Measurements from ENCODE around the gene USO1.
A peak's percentile ranks its signal among the peaks of the same experiment; 100 is the strongest.
"Not testable (repeated sequence)": the region's sequence is repeated elsewhere in the genome, so short reads cannot be mapped to it uniquely, and the experiment has no call there.

USO1 gene

GRCh38 chr4:75771607-75772006 is 47.2 kb downstream of the USO1 start:
- no peak for DNase-seq

GRCh38 chr4:75777589-75777988 is 53.2 kb downstream of the USO1 start:
- DNase-seq = no peak

- DNase-seq = no peak
Observed at GRCh38 chr4:75779105-75779757, 54.9 kb downstream of the USO1 start.

- DNase-seq = no peak
Observed at GRCh38 chr4:75781305-75781704, 56.9 kb downstream of the USO1 start.

GRCh38 chr4:75786526-75786925 is 62.1 kb downstream of the USO1 start:
- no peak for DNase-seq

- DNase-seq = no peak
Observed at GRCh38 chr4:75786938-75787337, 62.6 kb downstream of the USO1 start.

- no peak for DNase-seq
Observed at GRCh38 chr4:75790024-75790423, 65.6 kb downstream of the USO1 start.

- no peak for DNase-seq
Observed at GRCh38 chr4:75800972-75801371, 76.6 kb downstream of the USO1 start.

- DNase-seq = not testable (repeated sequence)
Observed at GRCh38 chr4:75806035-75806434, 81.7 kb downstream of the USO1 start.

- DNase-seq = no peak
Observed at GRCh38 chr4:75817901-75818300, 93.5 kb downstream of the USO1 start.

- no peak for DNase-seq
Observed at GRCh38 chr4:75819121-75819520, 94.7 kb downstream of the USO1 start.

GRCh38 chr4:75820197-75820596 is 95.8 kb downstream of the USO1 start:
- DNase-seq = no peak

GRCh38 chr4:75820676-75821075 is 96.3 kb downstream of the USO1 start:
- no peak for DNase-seq

- no peak for DNase-seq
Observed at GRCh38 chr4:75821216-75821615, 96.8 kb downstream of the USO1 start.

GRCh38 chr4:75821966-75822365 is 97.6 kb downstream of the USO1 start:
- no peak for DNase-seq

- peak; percentile 47 to 77 (median 72) for DNase-seq
Observed at GRCh38 chr4:75822416-75822815, 98.0 kb downstream of the USO1 start.

GRCh38 chr4:75823812-75824211 is 99.4 kb downstream of the USO1 start:
- no peak for DNase-seq

GRCh38 chr4:75830906-75831305 is 106.5 kb downstream of the USO1 start:
- DNase-seq = no peak

GRCh38 chr4:75831856-75832405 is 107.6 kb downstream of the USO1 start:
- DNase-seq = peak; percentile 70 to 83 (median 75)

GRCh38 chr4:75834095-75834771 is 109.9 kb downstream of the USO1 start:
- DNase-seq = peak in 3 of 4 experiments; percentile 4 to 30 (median 28)

- DNase-seq = peak in 1 of 4 experiments; percentile 12
Observed at GRCh38 chr4:75834772-75835154, 110.4 kb downstream of the USO1 start.

GRCh38 chr4:75841641-75842520 is 117.5 kb downstream of the USO1 start:
- no peak for DNase-seq

GRCh38 chr4:75843596-75843995 is 119.2 kb downstream of the USO1 start:
- no peak for DNase-seq
